Measurements from ENCODE around the gene LDB2.

DNA sequence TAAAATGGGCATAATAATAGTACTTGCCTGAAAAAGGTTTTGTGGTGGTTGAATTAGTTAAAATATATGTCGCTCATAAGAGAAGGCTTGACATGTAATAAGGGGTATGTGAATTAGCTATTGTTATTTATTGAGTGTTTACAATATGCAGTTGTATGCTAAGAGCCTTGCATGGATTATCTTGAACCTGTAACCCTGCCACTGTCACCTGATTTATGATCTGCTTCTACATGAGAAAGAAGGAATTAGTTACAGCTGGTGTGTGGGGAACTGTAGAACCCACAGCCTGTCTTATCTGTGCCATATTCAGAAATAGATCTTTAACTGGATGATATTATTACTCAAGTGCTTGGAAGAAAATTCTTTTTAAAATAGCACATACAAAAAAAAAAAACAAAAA, 227.7 kb downstream of the LDB2 start:
- no peak for TF ChIP-seq POLR2A (IDR thresholded peaks at IDR 0.05; ENCODE audit: low read length)
- no peak for TF ChIP-seq GATA1 (IDR thresholded peaks at IDR 0.05; ENCODE audit: low read depth, low read length)

Data from erythroblast (primary cell).